ENCODE results near the gene USP16. TPM values are rescaled to one million over a fixed set of nuclear protein-coding genes. Genes with fewer than 3 reads are reported as not detected.
A peak's percentile ranks its signal among the peaks of the same experiment; 100 is the strongest.

Gene USP16
- total RNA-seq (10 to 100 TPM; 13.2 to 53.6 (median 35.6) TPM), polyA plus RNA-seq (10 to 100 TPM; 20.9 to 69.6 (median 24.5) TPM)
- long read RNA-seq, donor 1, transcript USP16-206 (2 exons, 2,259 nt) = major isoform, 5 of 6 reads
- long read RNA-seq, donor 1, partial matches to known transcripts = 0 of 6 reads
- long read RNA-seq, donor 1, other reads (novel, unspliced or antisense) = 0 of 6 reads
- long read RNA-seq, donor 2, partial matches to known transcripts = 0 of 3 reads
- long read RNA-seq, donor 2, other reads (novel, unspliced or antisense) = 0 of 3 reads
- long read RNA-seq, donor 3, partial matches to known transcripts = 5 of 6 reads
- long read RNA-seq, donor 3, other reads (novel, unspliced or antisense) = 0 of 6 reads
- long read RNA-seq, donor 4, partial matches to known transcripts = 23 of 25 reads
- long read RNA-seq, donor 4, other reads (novel, unspliced or antisense) = 1 of 25 reads
- long read RNA-seq, donor 5, transcript USP16-203 (18 exons, 2,960 nt) = major isoform, 23 of 50 reads
- long read RNA-seq, donor 5, transcript USP16-204 (18 exons, 2,963 nt) = minor isoform, 20 of 50 reads
- long read RNA-seq, donor 5, partial matches to known transcripts = 4 of 50 reads
- long read RNA-seq, donor 5, other reads (novel, unspliced or antisense) = 3 of 50 reads
- long read RNA-seq, donor 6, partial matches to known transcripts = 27 of 27 reads
- long read RNA-seq, donor 6, other reads (novel, unspliced or antisense) = 0 of 27 reads
- long read RNA-seq, donor 7, partial matches to known transcripts = 5 of 8 reads
- long read RNA-seq, donor 7, other reads (novel, unspliced or antisense) = 0 of 8 reads
- long read RNA-seq, donor 8, partial matches to known transcripts = 0 of 7 reads
- long read RNA-seq, donor 8, other reads (novel, unspliced or antisense) = 0 of 7 reads
- long read RNA-seq, donor 9, partial matches to known transcripts = 5 of 9 reads
- long read RNA-seq, donor 9, other reads (novel, unspliced or antisense) = 0 of 9 reads
- long read RNA-seq, donor 10, partial matches to known transcripts = 0 of 3 reads
- long read RNA-seq, donor 10, other reads (novel, unspliced or antisense) = 0 of 3 reads

- H3K27ac ChIP-seq = peak within 1 kb of the TSS; percentile 94 to 100 (median 95)
- 0 to 1% (median 0%) methylated on average over 21 to 48 of the region's 48 CpGs for WGBS, 4 donors
- peaks cover 0 to 4% of the 10 kb centered on the region in 2 donors for H3K36me3 ChIP-seq (replicated peaks in 1 of 2)
- no peaks in the 10 kb centered on the region for H3K27me3 ChIP-seq
- TF ChIP-seq CTCF (IDR thresholded peaks at IDR 0.05) (peak in 4 of 6 experiments; percentile 39 to 56 (median 50)), POLR2A (IDR thresholded peaks at IDR 0.05) (peak; percentile 49 to 74)
- intact Hi-C loops (cut with DNase I) = no loop called here
- H3K4me3 ChIP-seq = peak within 1 kb of the TSS; percentile 21 to 66 (median 57)
- H3K9me3 ChIP-seq (replicated peaks in 1 of 3) = no peaks in the 10 kb centered on the region
- peaks cover 9 to 20% of the 10 kb centered on the region in 2 donors for H3K4me1 ChIP-seq (replicated peaks in 1 of 2)
- peak; percentile 96 to 99 (median 98) for DNase-seq
Measured at GRCh38 chr21:29024474-29025327, at the start of gene USP16. TSS of gene USP16 (plus strand) at chr21:29024668. CDS start at chr21:29027914, 3,246 bp downstream.

GRCh38 chr21:28975397-28975796, 49.1 kb upstream of the USP16 start:
- Histone ChIP-seq H3K4me1 (replicated peaks in 1 of 2) (no peaks in the 10 kb centered on the region), H3K27me3 (no peaks in the 10 kb centered on the region), H3K4me3 (no peak overlapping the region), H3K9me3 (replicated peaks in 1 of 3) (no peaks in the 10 kb centered on the region), H3K27ac (no peak overlapping the region), H3K36me3 (replicated peaks in 1 of 2) (peaks cover 0 to 30% of the 10 kb centered on the region in 2 donors)
- WGBS, 4 donors = 57 to 77% (median 62%) methylated on average over 3 of the region's 3 CpGs
- TF ChIP-seq CTCF (IDR thresholded peaks at IDR 0.05) (no peak), POLR2A (IDR thresholded peaks at IDR 0.05) (no peak)
- no peak for DNase-seq
- intact Hi-C loops (cut with DNase I) = no loop called here

- no peak overlapping the region for H3K27ac ChIP-seq
- H3K4me3 ChIP-seq = no peak overlapping the region
- intact Hi-C loops (cut with DNase I) = no loop called here
- H3K4me1 ChIP-seq (replicated peaks in 1 of 2) = peaks cover 0 to 7% of the 10 kb centered on the region in 2 donors
- no peak for DNase-seq
- H3K36me3 ChIP-seq (replicated peaks in 1 of 2) = peaks cover 0 to 49% of the 10 kb centered on the region in 2 donors
- no peaks in the 10 kb centered on the region for H3K9me3 ChIP-seq (replicated peaks in 1 of 3)
- H3K27me3 ChIP-seq = no peaks in the 10 kb centered on the region
- TF ChIP-seq CTCF (IDR thresholded peaks at IDR 0.05) (no peak), POLR2A (IDR thresholded peaks at IDR 0.05) (no peak)
- 74 to 86% (median 75%) methylated on average over 1 of the region's 1 CpG for WGBS, 4 donors
Measured at GRCh38 chr21:28979092-28979491, 45.4 kb upstream of the USP16 start.

All from adrenal gland (tissue), 19 donors.